ENCODE measurements around the gene HOXA5.

GRCh38 chr7:27157702-27158431 is 14.4 kb upstream of the HOXA5 start:
- TF ChIP-seq CTCF (IDR thresholded peaks at IDR 0.05; ENCODE audit: low read length) (no peak), EZH2 (optimal IDR thresholded peaks at IDR 0.05; ENCODE audit: low read depth, low read length) (no peak)

Data from MM.1S (cell line).